Measurements from ENCODE around the gene KLHL26. TPM values are rescaled to one million over a fixed set of nuclear protein-coding genes. Genes with fewer than 3 reads are reported as not detected.

The KLHL26 gene
- total and polyA plus RNA-seq, 9 of the 15 experiments (the other 6 are each of a cell fraction or from before 2014, with no cell fraction given): 0.13 to 13.3 (median 1.4) TPM

GRCh38 chr19:18717601-18718000, 80.8 kb downstream of the KLHL26 start:
- no peak overlapping the region for H3K27ac ChIP-seq (ENCODE audit: extremely low read depth, low read depth, low read length)
- POLR2A ChIA-PET: interaction anchor here (1.1 kb wide), 1 partner anchor 357 kb away, joined by 4 read pairs; no protein-coding TSS in a partner anchor
- H4K20me1 ChIP-seq (replicated peaks; ENCODE audit: control insufficient read depth, insufficient read depth, low read length): peaks cover 15% of the 10 kb centered on the region
- peaks cover 0 to 26% of the 10 kb centered on the region in 2 experiments; a peak in 2 of 5 replicates for H3K4me1 ChIP-seq (replicated peaks in 1 of 2; ENCODE audit: control insufficient read depth in 2 of 2, insufficient read depth in 2 of 2, low read length in 2 of 2)
- H3K36me3 ChIP-seq (ENCODE audit: control insufficient read depth, insufficient read depth, low read length): no peaks in the 10 kb centered on the region
- H2AFZ ChIP-seq (ENCODE audit: low read depth, low read length): no peak overlapping the region
- 61% methylated on average over 6 of the region's 10 CpGs for WGBS (ENCODE audit: insufficient coverage, low coverage, missing lambda C conversion rate)
- ATAC-seq: no peak; the same call in 2 of the 3 replicates
- H3K4me2 ChIP-seq (ENCODE audit: insufficient read depth, low read length): no peak overlapping the region
- H3K4me3 ChIP-seq: no peak overlapping the region
- peaks cover 2% of the 10 kb centered on the region for H3K9me1 ChIP-seq (ENCODE audit: control insufficient read depth, insufficient read depth, low read length)
- BruUV-seq (replicated peaks): no TSS peak
- H3K27me3 ChIP-seq (ENCODE audit: control insufficient read depth in 2 of 2, insufficient read depth in 2 of 2, low read length in 2 of 2): no peaks in the 10 kb centered on the region
- no peak for DNase-seq (ENCODE audit: extremely low read depth in 1 of 4, low spot score in 3 of 4)
- TF ChIP-seq ZBTB9 (CRISPR knock-in tag; IDR thresholded peaks at IDR 0.05) (no peak), ZBTB2 (IDR thresholded peaks at IDR 0.05) (no peak), ZNF134 (CRISPR knock-in tag; conservative IDR thresholded peaks at IDR 0.05) (no peak), FOXK1 (CRISPR knock-in tag; IDR thresholded peaks at IDR 0.05; ENCODE audit: borderline replicate concordance) (no peak), RCOR1 (IDR thresholded peaks at IDR 0.05; ENCODE audit: borderline replicate concordance in 1 of 2, low read depth in 2 of 2, low read length in 2 of 2) (no peak), CEBPB (tag; IDR thresholded peaks at IDR 0.05) (no peak), ELF4 (CRISPR knock-in tag; IDR thresholded peaks at IDR 0.05) (no peak), TARDBP (IDR thresholded peaks at IDR 0.05) (no peak), MTA3 (IDR thresholded peaks at IDR 0.05; ENCODE audit: borderline replicate concordance) (no peak), PHB2 (IDR thresholded peaks at IDR 0.05; ENCODE audit: low read depth) (no peak), KDM1A (IDR thresholded peaks at IDR 0.05) (no peak), ZFP36 (IDR thresholded peaks at IDR 0.05; ENCODE audit: low read depth, low read length, partially characterized antibody) (no peak), GTF2F1 (IDR thresholded peaks at IDR 0.05; ENCODE audit: low read depth, low read length) (no peak)
- TF ChIP-seq, protein P1, sequence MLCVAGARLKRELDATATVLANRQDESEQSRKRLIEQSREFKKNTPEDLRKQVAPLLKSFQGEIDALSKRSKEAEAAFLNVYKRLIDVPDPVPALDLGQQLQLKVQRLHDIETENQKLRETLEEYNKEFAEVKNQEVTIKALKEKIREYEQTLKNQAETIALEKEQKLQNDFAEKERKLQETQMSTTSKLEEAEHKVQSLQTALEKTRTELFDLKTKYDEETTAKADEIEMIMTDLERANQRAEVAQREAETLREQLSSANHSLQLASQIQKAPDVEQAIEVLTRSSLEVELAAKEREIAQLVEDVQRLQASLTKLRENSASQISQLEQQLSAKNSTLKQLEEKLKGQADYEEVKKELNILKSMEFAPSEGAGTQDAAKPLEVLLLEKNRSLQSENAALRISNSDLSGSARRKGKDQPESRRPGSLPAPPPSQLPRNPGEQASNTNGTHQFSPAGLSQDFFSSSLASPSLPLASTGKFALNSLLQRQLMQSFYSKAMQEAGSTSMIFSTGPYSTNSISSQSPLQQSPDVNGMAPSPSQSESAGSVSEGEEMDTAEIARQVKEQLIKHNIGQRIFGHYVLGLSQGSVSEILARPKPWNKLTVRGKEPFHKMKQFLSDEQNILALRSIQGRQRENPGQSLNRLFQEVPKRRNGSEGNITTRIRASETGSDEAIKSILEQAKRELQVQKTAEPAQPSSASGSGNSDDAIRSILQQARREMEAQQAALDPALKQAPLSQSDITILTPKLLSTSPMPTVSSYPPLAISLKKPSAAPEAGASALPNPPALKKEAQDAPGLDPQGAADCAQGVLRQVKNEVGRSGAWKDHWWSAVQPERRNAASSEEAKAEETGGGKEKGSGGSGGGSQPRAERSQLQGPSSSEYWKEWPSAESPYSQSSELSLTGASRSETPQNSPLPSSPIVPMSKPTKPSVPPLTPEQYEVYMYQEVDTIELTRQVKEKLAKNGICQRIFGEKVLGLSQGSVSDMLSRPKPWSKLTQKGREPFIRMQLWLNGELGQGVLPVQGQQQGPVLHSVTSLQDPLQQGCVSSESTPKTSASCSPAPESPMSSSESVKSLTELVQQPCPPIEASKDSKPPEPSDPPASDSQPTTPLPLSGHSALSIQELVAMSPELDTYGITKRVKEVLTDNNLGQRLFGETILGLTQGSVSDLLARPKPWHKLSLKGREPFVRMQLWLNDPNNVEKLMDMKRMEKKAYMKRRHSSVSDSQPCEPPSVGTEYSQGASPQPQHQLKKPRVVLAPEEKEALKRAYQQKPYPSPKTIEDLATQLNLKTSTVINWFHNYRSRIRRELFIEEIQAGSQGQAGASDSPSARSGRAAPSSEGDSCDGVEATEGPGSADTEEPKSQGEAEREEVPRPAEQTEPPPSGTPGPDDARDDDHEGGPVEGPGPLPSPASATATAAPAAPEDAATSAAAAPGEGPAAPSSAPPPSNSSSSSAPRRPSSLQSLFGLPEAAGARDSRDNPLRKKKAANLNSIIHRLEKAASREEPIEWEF (CRISPR knock-in tag; IDR thresholded peaks at IDR 0.05): no peak
- H3K9ac ChIP-seq (ENCODE audit: insufficient read depth in 1 of 2, low read depth in 2 of 2, low read length in 2 of 2): peak overlapping the region in 1 of 2 experiments; percentile 17; a peak in 1 of 4 replicates
- no peak for FAIRE-seq
- in situ Hi-C loops (cut with MboI): no loop called here
- H3K79me2 ChIP-seq (ENCODE audit: control insufficient read depth, insufficient read depth, low read length): no peaks in the 10 kb centered on the region
- intact Hi-C loops (cut with micrococcal nuclease): no loop called here
- CTCF ChIA-PET (ENCODE audit: low intra/inter-chr PET ratio): no interaction called here
- H3K9me3 ChIP-seq (replicated peaks; ENCODE audit: control insufficient read depth, insufficient read depth, low read depth, low read length): no peaks in the 10 kb centered on the region
